PC-9 (cell line): ENCODE data around the gene NSD2. TPM values are rescaled to one million over a fixed set of nuclear protein-coding genes. Genes with fewer than 3 reads are reported as not detected.

Experiments used
- BruUV-seq: library from RNA; stranded (reverse); fragments of 400-500 nt; replicated peaks from 2 replicates; lab custom pipeline; 2021; lab: Mats Ljungman, UMichigan
- CTCF ChIA-PET: fragments of 300-600 bp; sonication (Branson Sonifier 250); formaldehyde crosslinking; loops from one replicate; lab custom pipeline; 2022; ENCODE audit warnings: antibody characterized with exemption; lab: Charles Lee
- POLR2A ChIA-PET: fragments of 300-600 bp; sonication (Branson Sonifier 250); formaldehyde crosslinking; loops from one replicate; lab custom pipeline; 2022; ENCODE audit warnings: antibody characterized with exemption; ENCODE audit not compliant: unreplicated experiment; lab: Charles Lee
- DNase-seq, 2 experiments: peaks; one replicate each; pipeline versions ENCODE4 v3.0.0 to v3.0.0-alpha.2; 2015 to 2022; ENCODE audit warnings: mixed read lengths in 1 of 2
- H2AFZ ChIP-seq: fragments of 200-600 bp; sonication (generic); 2 replicates; pipeline ENCODE4 v1.8.1; 2017; ENCODE audit warnings: antibody characterized with exemption
- H3F3A ChIP-seq: fragments of 200-600 bp; sonication (generic); 2 replicates; pipeline ENCODE4 v1.8.1; 2017; ENCODE audit warnings: antibody characterized with exemption, mild to moderate bottlenecking, low read depth; ENCODE audit not compliant: insufficient read depth
- H3K27ac ChIP-seq: fragments of 200-600 bp; sonication (generic); 2 replicates; pipeline ENCODE4 v1.6.1; 2016; ENCODE audit warnings: mixed run types
- H3K27me3 ChIP-seq: fragments of 200-600 bp; sonication (generic); 2 replicates; pipeline ENCODE4 v1.6.1; 2016; ENCODE audit warnings: low read depth, mixed run types; ENCODE audit not compliant: insufficient read depth
- H3K36me3 ChIP-seq: fragments of 200-600 bp; sonication (generic); 2 replicates; pipeline ENCODE4 v1.6.1; 2016; ENCODE audit warnings: low read depth, mixed run types
- H3K4me1 ChIP-seq: fragments of 200-600 bp; sonication (generic); replicated peaks from 2 replicates; pipeline ENCODE4 v1.6.1; 2016; ENCODE audit warnings: mixed run types; ENCODE audit not compliant: insufficient read depth
- H3K4me2 ChIP-seq: fragments of 200-600 bp; sonication (generic); 2 replicates; pipeline ENCODE4 v1.6.1; 2017; ENCODE audit warnings: mixed run types
- H3K4me3 ChIP-seq: fragments of 200-600 bp; sonication (generic); 2 replicates; pipeline ENCODE4 v1.6.1; 2016; ENCODE audit warnings: mixed run types
- H3K79me2 ChIP-seq: fragments of 200-600 bp; sonication (generic); 2 replicates; pipeline ENCODE4 v1.6.1; 2017; ENCODE audit warnings: low read depth, mixed run types
- H3K9me2 ChIP-seq: fragments of 200-600 bp; sonication (generic); 2 replicates; pipeline ENCODE4 v1.8.1; 2017; ENCODE audit warnings: mild to moderate bottlenecking; ENCODE audit not compliant: insufficient read depth
- H3K9me3 ChIP-seq: fragments of 200-600 bp; sonication (generic); 2 replicates; pipeline ENCODE4 v1.8.1; 2016; ENCODE audit warnings: low read depth; ENCODE audit not compliant: insufficient read depth
- H4K20me1 ChIP-seq: fragments of 200-600 bp; sonication (generic); 2 replicates; pipeline ENCODE4 v1.8.1; 2017; ENCODE audit not compliant: insufficient read depth
- CTCF ChIP-seq: fragments of 200-600 bp; sonication (generic); conservative IDR thresholded peaks from 2 replicates; pipeline ENCODE4 v1.6.1; 2017; ENCODE audit warnings: mixed run types, antibody characterized with exemption, mild to moderate bottlenecking, moderate library complexity
- EZH2 ChIP-seq: fragments of 200-600 bp; sonication (generic); IDR thresholded peaks from 2 replicates; pipeline ENCODE4 v1.8.0; 2017; ENCODE audit warnings: antibody characterized with exemption, low read depth
- intact Hi-C: fragments of 100-400 bp; cut with micrococcal nuclease; formaldehyde crosslinking; loops from one replicate; pipeline ENCODE4 v1.10.0; 2022; ENCODE audit not compliant: unreplicated experiment
- total RNA-seq: library from RNA; stranded (reverse); gene quantifications from 2 replicates; pipeline ENCODE4 v1.2.3, GENCODE V29; 2021

The NSD2 gene
- total RNA-seq, 1 experiment from 2014 or later, result 176 TPM

- no peak for TF ChIP-seq EZH2
- TF ChIP-seq CTCF, result no peak
- H3K9me2 ChIP-seq, result no peaks in the 10 kb centered on the region
- POLR2A ChIA-PET, result no interaction called here
- no peaks in the 10 kb centered on the region for H3K4me1 ChIP-seq
- H3F3A ChIP-seq, result peaks cover 39% of the 10 kb centered on the region; the same call in 1 of the 2 replicates
- peaks cover 21% of the 10 kb centered on the region; the same call in 1 of the 2 replicates for H4K20me1 ChIP-seq
- CTCF ChIA-PET, result no interaction called here
- no peak overlapping the region for H3K27ac ChIP-seq
- TSS peak; percentile 32 for BruUV-seq
- H2AFZ ChIP-seq, result no peak overlapping the region
- no peak overlapping the region for H3K4me2 ChIP-seq
- intact Hi-C loops, result loop anchor here (5.0 kb wide), 1 partner anchor 204 kb away; no protein-coding TSS in a partner anchor
- no peaks in the 10 kb centered on the region for H3K79me2 ChIP-seq
- no peaks in the 10 kb centered on the region for H3K9me3 ChIP-seq
- no peak overlapping the region for H3K4me3 ChIP-seq
- H3K27me3 ChIP-seq, result no peaks in the 10 kb centered on the region
- DNase-seq, result no peak
- 0 out of 2 replicates have a peak, but pooled peaks cover 21% of the 10 kb centered on the region for H3K36me3 ChIP-seq
Measured at GRCh38 chr4:1983053-1983845, 112.1 kb downstream of the NSD2 start.

- Histone ChIP-seq H4K20me1 (peaks cover 21% of the 10 kb centered on the region), H3K36me3 (0 out of 2 replicates have a peak, but pooled peaks cover 21% of the 10 kb centered on the region), H3K4me2 (no peak overlapping the region), H2AFZ (no peak overlapping the region), H3K27me3 (no peaks in the 10 kb centered on the region), H3K9me3 (no peaks in the 10 kb centered on the region), H3K27ac (no peak overlapping the region), H3K4me3 (no peak overlapping the region), H3K4me1 (no peaks in the 10 kb centered on the region), H3F3A (peaks cover 33% of the 10 kb centered on the region; the same call in 1 of the 2 replicates), H3K79me2 (no peaks in the 10 kb centered on the region), H3K9me2 (no peaks in the 10 kb centered on the region)
- intact Hi-C loops, result loop anchor here (5.0 kb wide), 1 partner anchor 203 kb away; no protein-coding TSS in a partner anchor
- CTCF ChIA-PET, result no interaction called here
- no TSS peak for BruUV-seq
- TF ChIP-seq EZH2 (no peak), CTCF (no peak)
- POLR2A ChIA-PET, result no interaction called here
- DNase-seq, result no peak
Measured at GRCh38 chr4:1983846-1984405, 112.7 kb downstream of the NSD2 start.

GRCh38 chr4:1984406-1985191 lies 113.4 kb downstream of the NSD2 start:
- intact Hi-C loops, result loop anchor here (5.0 kb wide), 1 partner anchor 203 kb away; no protein-coding TSS in a partner anchor
- POLR2A ChIA-PET, result no interaction called here
- Histone ChIP-seq H4K20me1 (peaks cover 21% of the 10 kb centered on the region), H3K9me2 (no peaks in the 10 kb centered on the region), H3F3A (peaks cover 27% of the 10 kb centered on the region; the same call in 1 of the 2 replicates), H3K27me3 (no peaks in the 10 kb centered on the region), H3K27ac (no peak overlapping the region), H3K4me1 (no peaks in the 10 kb centered on the region), H3K9me3 (no peaks in the 10 kb centered on the region), H3K36me3 (0 out of 2 replicates have a peak, but pooled peaks cover 21% of the 10 kb centered on the region), H2AFZ (no peak overlapping the region), H3K4me3 (no peak overlapping the region), H3K4me2 (no peak overlapping the region), H3K79me2 (no peaks in the 10 kb centered on the region)
- TF ChIP-seq EZH2, result no peak
- TF ChIP-seq CTCF, result no peak
- CTCF ChIA-PET, result no interaction called here
- DNase-seq, result no peak
- no TSS peak for BruUV-seq
